ENCODE data around the gene COX5A.
A peak's percentile ranks its signal among the peaks of the same experiment; 100 is the strongest.
"Not testable (repeated sequence)": the region's sequence is repeated elsewhere in the genome, so short reads cannot be mapped to it uniquely, and the experiment has no call there.

COX5A gene

GRCh38 chr15:74955017-74955416 is 17.1 kb upstream of the COX5A start:
- DNase-seq, result no peak

- DNase-seq, result peak; percentile 56
Observed at GRCh38 chr15:74954515-74954914, 16.6 kb upstream of the COX5A start.

GRCh38 chr15:74951006-74951405 is 13.1 kb upstream of the COX5A start:
- no peak for DNase-seq

- DNase-seq, result peak; percentile 66
Observed at GRCh38 chr15:74950078-74950908, 12.4 kb upstream of the COX5A start.

GRCh38 chr15:74937272-74937589 is 642 bp downstream of the COX5A start:
- no peak for DNase-seq

- DNase-seq, result not testable (repeated sequence)
Observed at GRCh38 chr15:74935193-74935592, 2.7 kb downstream of the COX5A start.

- no peak for DNase-seq
Observed at GRCh38 chr15:74933573-74933972, 4.3 kb downstream of the COX5A start.

GRCh38 chr15:74928771-74929198 is 9.1 kb downstream of the COX5A start:
- DNase-seq, result no peak

- no peak for DNase-seq
Observed at GRCh38 chr15:74924525-74924924, 13.3 kb downstream of the COX5A start.

GRCh38 chr15:74920456-74920855 is 17.4 kb downstream of the COX5A start:
- no peak for DNase-seq

GRCh38 chr15:74917676-74918075 is 20.2 kb downstream of the COX5A start:
- no peak for DNase-seq

GRCh38 chr15:74913799-74914198 is 24.1 kb downstream of the COX5A start:
- not testable (repeated sequence) for DNase-seq

GRCh38 chr15:74913041-74913440 is 24.8 kb downstream of the COX5A start:
- no peak for DNase-seq

- DNase-seq, result no peak
Observed at GRCh38 chr15:74908635-74909034, 29.2 kb downstream of the COX5A start.

- DNase-seq, result no peak
Observed at GRCh38 chr15:74907163-74907870, 30.6 kb downstream of the COX5A start.

GRCh38 chr15:74906450-74907162 is 31.3 kb downstream of the COX5A start, which contains the start of gene FAM219B:
Gene FAM219B (minus strand): TSS chr15:74906851. CDS start chr15:74906800, 51 bp downstream.
- peak; percentile 87 for DNase-seq

GRCh38 chr15:74906067-74906449 is 31.8 kb downstream of the COX5A start:
- DNase-seq, result peak; percentile 30

GRCh38 chr15:74904190-74904805 is 33.6 kb downstream of the COX5A start:
- DNase-seq, result no peak

GRCh38 chr15:74903676-74904075 is 34.2 kb downstream of the COX5A start:
- peak; percentile 61 for DNase-seq

- DNase-seq, result no peak
Observed at GRCh38 chr15:74902295-74903075, 35.4 kb downstream of the COX5A start.

GRCh38 chr15:74901612-74902063 is 36.2 kb downstream of the COX5A start:
- DNase-seq, result peak; percentile 49

- no peak for DNase-seq
Observed at GRCh38 chr15:74897300-74897701, 40.6 kb downstream of the COX5A start.

Data from fibroblast of skin of back (primary cell).